SH-SY5Y (cell line): ENCODE data around the gene MRPL10.

Experiments used
- GATA2 ChIP-seq: IDR thresholded peaks from 2 replicates; pipeline ENCODE4 v1.6.1; 2011; ENCODE audit warnings: mild to moderate bottlenecking, low read depth, low read length
- GATA3 ChIP-seq: IDR thresholded peaks from 2 replicates; pipeline ENCODE4 v1.6.1; 2011; ENCODE audit warnings: low read depth, mild to moderate bottlenecking, low read length, moderate library complexity

DNA sequence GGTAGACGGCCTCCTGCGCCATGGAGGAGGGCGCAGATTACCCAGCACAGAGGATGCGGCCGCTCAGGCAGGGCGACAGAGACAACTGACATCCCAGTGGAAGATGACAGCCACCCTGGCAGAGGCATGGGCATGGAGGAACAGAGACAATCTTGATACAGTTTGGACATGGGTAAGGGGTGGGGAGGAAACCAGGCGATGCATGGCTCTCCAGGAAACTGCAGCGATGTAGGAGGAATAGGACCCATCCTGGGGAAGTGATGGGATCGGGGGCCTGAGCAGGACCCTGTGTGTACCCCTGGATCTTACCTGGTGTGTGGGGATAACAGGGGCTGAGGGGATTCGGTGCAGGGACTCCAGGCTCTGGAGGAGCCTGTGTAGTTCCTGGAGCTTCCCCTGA, 14.4 kb downstream of the MRPL10 start:
- no peak for TF ChIP-seq GATA3
- TF ChIP-seq GATA2 = no peak
